ENCODE data around the gene SPOCK1.

The SPOCK1 gene

DNA sequence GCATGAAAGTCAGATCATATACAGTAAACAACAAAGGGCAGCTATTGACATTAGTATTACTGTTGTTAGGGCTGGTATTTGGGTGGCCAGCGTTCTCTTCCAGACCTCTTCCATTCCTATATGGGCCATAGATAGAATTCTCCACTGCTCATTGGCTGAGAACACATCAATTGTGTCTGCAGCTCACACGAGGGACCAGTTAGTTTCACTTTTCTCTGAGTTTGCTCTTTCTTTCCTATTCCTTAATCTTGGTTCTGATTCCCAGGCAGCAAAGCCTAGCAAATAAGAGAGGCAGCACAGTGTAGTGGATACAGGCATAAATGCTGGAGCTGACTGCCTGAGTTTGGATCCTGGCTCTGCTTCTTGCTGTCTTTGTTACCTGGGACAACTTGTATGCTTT lies 476.4 kb downstream of the SPOCK1 start:
- DNase-seq (ENCODE audit: low read depth in 2 of 2): peak in 1 of 2 donors; percentile 24
- TF ChIP-seq CTCF (IDR thresholded peaks at IDR 0.05; ENCODE audit: low read depth, low read length): no peak

GRCh38 chr5:137022043-137022442 lies 477.1 kb downstream of the SPOCK1 start:
- H3K4me3 ChIP-seq (replicated peaks in 1 of 2; ENCODE audit: low read depth in 2 of 2, low read length in 2 of 2): no peak overlapping the region
- no peak for TF ChIP-seq CTCF (IDR thresholded peaks at IDR 0.05; ENCODE audit: low read depth, low read length)
- peak in 1 of 2 donors; percentile 67 for DNase-seq (ENCODE audit: low read depth in 2 of 2)

More for the DNA sequence above, 476.4 kb downstream of the SPOCK1 start:
- H3K4me3 ChIP-seq (replicated peaks in 1 of 2; ENCODE audit: low read depth in 2 of 2, low read length in 2 of 2): no peak overlapping the region

- DNase-seq (ENCODE audit: low read depth in 2 of 2): no peak
- TF ChIP-seq CTCF (IDR thresholded peaks at IDR 0.05; ENCODE audit: low read depth, low read length): no peak
- H3K4me3 ChIP-seq (replicated peaks in 1 of 2; ENCODE audit: low read depth in 2 of 2, low read length in 2 of 2): no peak overlapping the region
These were observed 479.9 kb downstream of the SPOCK1 start for GRCh38 chr5:137019229-137019628.

DNA sequence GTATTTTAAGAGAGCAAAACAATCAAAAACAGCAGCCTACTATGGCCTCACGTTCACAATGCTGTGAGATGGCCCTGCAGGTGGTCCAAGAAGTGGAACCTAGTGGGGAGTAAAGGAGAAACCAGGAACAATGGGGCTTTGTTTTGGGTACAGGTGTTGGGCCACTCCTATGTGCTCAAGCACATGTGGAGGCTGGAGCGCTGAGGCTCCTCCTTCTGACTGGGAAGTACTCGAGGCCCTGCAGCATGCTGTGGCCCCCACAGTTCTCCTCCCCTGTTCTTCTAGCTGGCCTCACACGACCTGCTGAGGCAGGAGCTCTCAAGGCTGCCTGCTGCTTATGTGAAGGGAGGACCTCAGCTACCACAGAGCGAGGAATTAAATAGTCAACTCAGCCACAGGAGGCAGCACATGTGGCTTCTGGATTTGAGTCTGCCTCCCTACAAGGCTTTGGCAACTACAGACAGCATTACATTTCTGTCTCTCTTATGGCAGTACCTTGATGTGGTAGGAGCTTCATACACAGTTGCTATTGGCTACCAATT lies 482.3 kb downstream of the SPOCK1 start:
- TF ChIP-seq CTCF (IDR thresholded peaks at IDR 0.05; ENCODE audit: low read depth, low read length): no peak
- no peak overlapping the region for H3K4me3 ChIP-seq (replicated peaks in 1 of 2; ENCODE audit: low read depth in 2 of 2, low read length in 2 of 2)
- DNase-seq (ENCODE audit: low read depth in 2 of 2): peak in 1 of 2 donors; percentile 9

DNA sequence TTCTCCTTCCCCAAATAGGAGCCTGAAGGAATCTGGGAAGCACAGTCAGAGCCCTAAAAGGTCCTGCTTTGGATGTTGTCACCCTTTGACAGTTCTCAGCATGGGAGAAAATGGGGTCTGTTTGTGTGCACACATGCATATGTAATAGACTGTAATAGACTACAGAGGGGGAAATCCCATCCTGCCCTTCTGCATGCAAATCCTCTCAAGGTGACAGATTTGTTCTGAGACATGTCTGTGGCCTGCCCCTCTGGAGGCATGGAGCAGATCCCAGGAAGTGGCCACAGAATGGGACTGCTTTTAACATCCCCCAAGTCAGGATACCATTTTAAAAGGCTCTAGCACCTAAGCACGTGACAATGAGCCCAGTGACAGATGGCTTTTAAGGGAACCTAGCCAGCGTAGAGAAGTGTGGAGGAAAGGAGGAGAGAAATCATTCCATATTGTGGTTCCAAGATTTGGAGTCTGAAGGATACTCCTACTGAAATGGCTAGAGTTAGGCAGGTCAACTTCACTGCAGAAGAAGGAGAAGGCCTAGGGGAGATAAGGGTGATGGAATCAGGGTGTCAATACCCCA lies 483.5 kb downstream of the SPOCK1 start:
- H3K4me3 ChIP-seq (replicated peaks in 1 of 2; ENCODE audit: low read depth in 2 of 2, low read length in 2 of 2): no peak overlapping the region

GRCh38 chr5:137014731-137015130 lies 484.4 kb downstream of the SPOCK1 start:
- no peak for DNase-seq (ENCODE audit: low read depth in 2 of 2)
- TF ChIP-seq CTCF (IDR thresholded peaks at IDR 0.05; ENCODE audit: low read depth, low read length): no peak
- no peak overlapping the region for H3K4me3 ChIP-seq (replicated peaks in 1 of 2; ENCODE audit: low read depth in 2 of 2, low read length in 2 of 2)

More for the DNA sequence above, 483.5 kb downstream of the SPOCK1 start:
- no peak for TF ChIP-seq CTCF (IDR thresholded peaks at IDR 0.05; ENCODE audit: low read depth, low read length)
- DNase-seq (ENCODE audit: low read depth in 2 of 2): no peak

DNA sequence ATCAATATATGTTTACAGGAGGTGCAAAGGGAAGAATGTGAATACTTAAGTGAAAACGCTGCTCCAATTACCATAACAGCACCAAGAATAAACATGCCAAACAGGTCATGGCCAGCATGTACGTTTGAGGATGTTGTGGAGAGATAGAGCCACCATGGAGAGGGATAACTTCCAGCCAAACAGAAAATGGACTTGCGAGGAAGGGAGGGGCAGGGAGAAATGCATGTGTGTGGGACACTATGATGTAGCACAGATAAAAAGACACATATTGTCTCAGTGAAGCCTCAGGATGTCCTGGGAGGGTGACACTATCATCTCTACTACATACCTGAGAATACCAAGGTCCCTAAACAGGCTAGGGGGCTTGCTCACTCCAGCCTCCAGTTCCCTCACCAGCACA lies 488.9 kb downstream of the SPOCK1 start:
- no peak for DNase-seq (ENCODE audit: low read depth in 2 of 2)
- H3K4me3 ChIP-seq (replicated peaks in 1 of 2; ENCODE audit: low read depth in 2 of 2, low read length in 2 of 2): no peak overlapping the region
- TF ChIP-seq CTCF (IDR thresholded peaks at IDR 0.05; ENCODE audit: low read depth, low read length): no peak

Data from cardiac fibroblast (primary cell).